Aorta (tissue), 5 donors: Measurements from ENCODE around the gene DOCK8. TPM values are rescaled to one million over a fixed set of nuclear protein-coding genes. Genes with fewer than 3 reads are reported as not detected.

Experiments used
- ATAC-seq: fragments of 200-7000 bp; cut with Tn5 transposase; one replicate; pipeline ENCODE4 v1.9.1; 2022; ENCODE audit warnings: moderate library complexity; ENCODE audit not compliant: low FRiP score
- DNase-seq, 2 donors: peaks; one replicate each; pipeline ENCODE4 v3.0.0-alpha.2; 2020
- H3K27ac ChIP-seq, 2 donors: one replicate each; pipeline ENCODE4 v1.5.1; 2013; ENCODE audit warnings: low read length in 2 of 2, mild to moderate bottlenecking in 2 of 2, moderate library complexity in 2 of 2, control low read depth in 1 of 2, inconsistent platforms in 1 of 2, low read depth in 1 of 2
- H3K27me3 ChIP-seq, 2 donors: one replicate each; pipeline ENCODE4 v1.6.1; 2013; ENCODE audit warnings: control low read depth in 1 of 2, low read length in 1 of 2, mild to moderate bottlenecking in 1 of 2, moderate library complexity in 1 of 2; ENCODE audit not compliant: insufficient read depth in 2 of 2, control insufficient read depth in 1 of 2
- H3K36me3 ChIP-seq, 2 donors: one replicate each; pipeline ENCODE4 v1.6.1; 2013; ENCODE audit warnings: control low read depth in 1 of 2, low read length in 1 of 2, mild to moderate bottlenecking in 1 of 2; ENCODE audit not compliant: insufficient read depth in 2 of 2, control insufficient read depth in 1 of 2
- H3K4me1 ChIP-seq, 2 donors: one replicate each; pipeline ENCODE4 v1.6.1; 2013; ENCODE audit warnings: low read length in 2 of 2, control low read depth in 1 of 2, mild to moderate bottlenecking in 1 of 2, moderate library complexity in 1 of 2; ENCODE audit not compliant: insufficient read depth in 2 of 2, control insufficient read depth in 1 of 2
- H3K4me3 ChIP-seq, 2 donors: one replicate each; pipeline ENCODE4 v1.5.1; 2013; ENCODE audit warnings: low read length in 2 of 2, control low read depth in 1 of 2, mild to moderate bottlenecking in 1 of 2
- H3K9me3 ChIP-seq: one replicate; pipeline ENCODE4 v1.6.1; 2013; ENCODE audit warnings: mild to moderate bottlenecking, low read length; ENCODE audit not compliant: control insufficient read depth
- WGBS, 2 donors: extraction: QIAGEN DNeasy Blood & Tissue Kit; methylation state at CpG; one replicate each; pipeline ENCODE4 v1.1.7; 2013; 5-methylcytosine and 5-hydroxymethylcytosine counted together
- intact Hi-C, 2 donors: fragments of 100-400 bp; cut with DNase I; formaldehyde crosslinking; loops; one replicate each; pipeline versions ENCODE4 v1.14.2 to v1.15.0; 2022
- polyA plus RNA-seq, 2 donors: library from polyadenylated mRNA; stranded (reverse); fragments of 200-250 nt; gene quantifications; one replicate each; pipeline ENCODE4 v1.2.3, GENCODE V29; 2013
- total RNA-seq, 2 donors: library from RNA; stranded (reverse); fragmentation: NEBNext Ultra II Directional; extraction: Animal tissue kit (Norgen Biotek cat#: 25700); gene quantifications; one replicate each; pipeline ENCODE4 v1.2.1, GENCODE V29; 2021
- donor health status: healthy with polysubstance abuse.
- donor health status: Bipolar disorder and iron deficiency.
- donor health status: DM: no; HTN: no; CAD: no.
- donor health status: DM: no; HTN: no; CAD: no.
- donor health status: DM: yes; HTN: yes; CAD: no.

The DOCK8 gene
- total and polyA plus RNA-seq, 4 donors: 2.0 to 42.8 (median 11.5) TPM

- H3K27me3 ChIP-seq: no peaks in the 10 kb centered on the region
- WGBS, 2 donors: 84 to 88% methylated on average over 5 of the region's 5 CpGs
- DNase-seq (no peak), ATAC-seq (no peak)
- intact Hi-C loops: no loop called here
- no peaks in the 10 kb centered on the region for H3K9me3 ChIP-seq
- no peak overlapping the region for H3K27ac ChIP-seq
- no peak overlapping the region for H3K4me3 ChIP-seq
- H3K36me3 ChIP-seq: no peaks in the 10 kb centered on the region
- H3K4me1 ChIP-seq: peaks cover 0 to 1% of the 10 kb centered on the region in 2 donors
Observed at GRCh38 chr9:351916-352315, 137.3 kb downstream of the DOCK8 start.

GRCh38 chr9:353077-353476 is 138.4 kb downstream of the DOCK8 start:
- ATAC-seq: no peak
- 3 to 8% methylated on average over 1 of the region's 1 CpG for WGBS, 2 donors

DNA sequence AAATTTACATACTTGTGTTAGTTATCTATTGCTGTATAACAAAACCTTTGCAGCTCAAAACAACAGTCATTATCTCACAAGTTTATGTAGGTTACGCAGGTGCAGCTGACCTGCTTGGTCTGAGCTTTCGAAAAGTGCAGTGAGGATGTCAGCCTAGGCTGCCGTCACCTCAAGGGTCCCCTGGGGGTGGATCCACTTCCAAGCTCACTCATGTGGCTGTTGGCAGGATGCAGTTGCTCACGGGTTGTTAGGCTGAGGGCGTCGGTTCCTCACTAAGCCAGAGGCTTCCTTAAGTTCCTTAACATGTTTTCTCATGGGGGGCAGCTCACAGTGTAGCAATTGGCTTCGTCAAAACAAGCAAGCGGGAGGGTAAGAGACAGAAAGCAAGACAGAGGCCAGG is 139.8 kb downstream of the DOCK8 start:
- H3K4me3 ChIP-seq: no peak overlapping the region
- H3K27me3 ChIP-seq: no peaks in the 10 kb centered on the region
- H3K27ac ChIP-seq: no peak overlapping the region
- intact Hi-C loops: no loop called here
- H3K9me3 ChIP-seq: no peaks in the 10 kb centered on the region
- ATAC-seq: no peak
- DNase-seq: no peak
- 58 to 63% methylated on average over 8 of the region's 8 CpGs for WGBS, 2 donors
- H3K36me3 ChIP-seq: no peaks in the 10 kb centered on the region
- H3K4me1 ChIP-seq: peaks cover 0 to 1% of the 10 kb centered on the region in 2 donors

More at GRCh38 chr9:353077-353476, 138.4 kb downstream of the DOCK8 start:
- H3K27me3 ChIP-seq: no peaks in the 10 kb centered on the region
- H3K4me1 ChIP-seq: peaks cover 0 to 1% of the 10 kb centered on the region in 2 donors
- no peak overlapping the region for H3K4me3 ChIP-seq
- H3K9me3 ChIP-seq: no peaks in the 10 kb centered on the region
- H3K27ac ChIP-seq: no peak overlapping the region
- intact Hi-C loops: no loop called here
- no peaks in the 10 kb centered on the region for H3K36me3 ChIP-seq
- DNase-seq: no peak

DNA sequence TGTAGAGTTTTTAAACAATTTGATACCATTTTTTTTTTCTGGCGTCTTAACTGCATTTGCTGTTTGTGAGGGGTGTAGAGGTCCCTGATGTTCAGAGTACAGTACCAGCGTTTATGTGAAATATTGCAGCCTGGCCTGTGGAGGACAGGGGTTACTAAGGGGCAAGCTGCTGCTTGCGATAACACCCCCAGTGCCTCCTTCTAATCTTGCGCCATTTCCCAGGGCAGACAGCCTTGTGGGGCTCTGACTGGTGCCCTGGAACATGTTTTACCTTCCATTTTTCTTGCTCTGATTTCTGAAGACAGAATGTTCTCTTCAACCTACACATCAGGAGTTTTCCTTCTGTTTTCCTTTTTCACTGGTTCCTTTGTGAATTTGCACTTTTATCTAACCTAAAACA is 142.9 kb downstream of the DOCK8 start:
- WGBS, 2 donors: 66 to 80% methylated on average over 4 of the region's 4 CpGs
- no peak for ATAC-seq
- Histone ChIP-seq H3K27me3 (no peaks in the 10 kb centered on the region), H3K4me1 (peaks cover 0 to 1% of the 10 kb centered on the region in 2 donors), H3K36me3 (no peaks in the 10 kb centered on the region), H3K4me3 (no peak overlapping the region), H3K27ac (no peak overlapping the region), H3K9me3 (no peaks in the 10 kb centered on the region)
- intact Hi-C loops: no loop called here
- DNase-seq: no peak

DNA sequence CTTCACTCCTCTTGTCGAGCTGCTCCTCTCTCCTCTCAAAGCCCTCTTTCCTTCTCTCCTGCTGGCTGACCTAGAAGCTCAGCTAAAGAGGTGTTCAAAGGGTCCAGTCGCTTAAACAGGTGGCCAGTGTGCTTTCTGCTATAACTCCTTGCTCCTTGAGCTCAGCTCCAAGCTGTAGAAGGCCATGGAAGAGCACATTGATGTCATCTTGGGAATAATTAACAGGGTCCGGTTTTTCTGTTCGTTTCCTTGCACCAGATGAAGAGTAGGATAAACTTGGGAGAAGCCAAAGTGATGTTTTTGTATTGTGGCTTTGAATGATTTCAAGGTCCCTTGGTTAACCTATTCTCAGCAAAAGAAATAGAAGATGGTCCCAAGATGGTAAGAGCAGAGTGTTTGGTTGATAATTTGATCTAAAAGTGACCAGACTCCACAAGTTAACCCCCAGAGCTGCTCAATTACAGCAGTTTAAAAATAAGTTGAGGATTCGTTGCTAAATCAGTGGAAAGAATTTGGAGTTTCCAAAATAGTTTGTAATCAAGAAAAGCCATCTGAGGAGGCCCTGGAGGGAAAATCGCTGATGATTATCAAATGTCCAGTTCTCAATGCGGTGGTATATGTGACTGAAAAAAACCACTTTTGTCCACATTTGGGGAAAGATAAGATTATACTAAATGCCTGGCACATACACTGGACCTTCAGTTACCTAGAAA is 148.1 kb downstream of the DOCK8 start:
- ATAC-seq (no peak), DNase-seq (no peak)
- Histone ChIP-seq H3K4me3 (no peak overlapping the region), H3K27ac (no peak overlapping the region), H3K36me3 (no peaks in the 10 kb centered on the region), H3K27me3 (no peaks in the 10 kb centered on the region), H3K4me1 (no peaks in the 10 kb centered on the region), H3K9me3 (no peaks in the 10 kb centered on the region)
- intact Hi-C loops: no loop called here
- 78 to 81% methylated on average over 7 of the region's 7 CpGs for WGBS, 2 donors

DNA sequence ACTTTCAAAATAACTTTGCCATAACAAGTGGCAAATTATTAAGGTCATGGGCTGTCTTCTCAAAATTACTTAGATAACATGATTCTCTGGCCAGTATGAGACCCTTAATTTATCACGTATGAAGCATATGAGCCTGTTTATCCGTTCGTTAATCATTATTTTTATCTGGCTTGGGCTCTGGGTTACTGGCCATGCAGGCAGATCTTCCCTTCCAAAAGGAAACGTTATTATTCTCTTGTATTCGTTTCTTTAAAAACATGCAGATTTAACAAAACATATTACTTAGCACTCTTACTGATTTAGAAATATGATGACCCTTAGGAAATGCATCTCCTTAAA is 148.6 kb downstream of the DOCK8 start:
- no peak for DNase-seq
- Histone ChIP-seq H3K9me3 (no peaks in the 10 kb centered on the region), H3K4me1 (no peaks in the 10 kb centered on the region), H3K27me3 (no peaks in the 10 kb centered on the region), H3K4me3 (no peak overlapping the region), H3K27ac (no peak overlapping the region), H3K36me3 (no peaks in the 10 kb centered on the region)
- ATAC-seq: no peak
- 67 to 74% methylated on average over 5 of the region's 5 CpGs for whole genome bisulfite sequencing, 2 donors
- intact Hi-C loops: no loop called here

- Histone ChIP-seq H3K27me3 (no peaks in the 10 kb centered on the region), H3K36me3 (no peaks in the 10 kb centered on the region), H3K27ac (no peak overlapping the region), H3K9me3 (no peaks in the 10 kb centered on the region), H3K4me1 (no peaks in the 10 kb centered on the region), H3K4me3 (no peak overlapping the region)
- no peak for ATAC-seq
- intact Hi-C loops: no loop called here
- WGBS, 2 donors: 56 to 59% methylated on average over 2 of the region's 2 CpGs
- no peak for DNase-seq
Observed at GRCh38 chr9:365436-365835, 150.8 kb downstream of the DOCK8 start.

- DNase-seq (no peak), ATAC-seq (no peak)
- no peak overlapping the region for H3K4me3 ChIP-seq
- H3K9me3 ChIP-seq: no peaks in the 10 kb centered on the region
- intact Hi-C loops: no loop called here
- no peaks in the 10 kb centered on the region for H3K4me1 ChIP-seq
- no peak overlapping the region for H3K27ac ChIP-seq
- WGBS, 2 donors: 89 to 93% methylated on average over 3 of the region's 3 CpGs
- H3K36me3 ChIP-seq: no peaks in the 10 kb centered on the region
- H3K27me3 ChIP-seq: no peaks in the 10 kb centered on the region
Observed at GRCh38 chr9:366620-367019, 152.0 kb downstream of the DOCK8 start.

GRCh38 chr9:370086-370485 is 155.4 kb downstream of the DOCK8 start:
- Histone ChIP-seq H3K27ac (no peak overlapping the region), H3K27me3 (no peaks in the 10 kb centered on the region), H3K4me1 (no peaks in the 10 kb centered on the region), H3K4me3 (no peak overlapping the region), H3K36me3 (no peaks in the 10 kb centered on the region), H3K9me3 (no peaks in the 10 kb centered on the region)
- ATAC-seq (no peak), DNase-seq (no peak)
- intact Hi-C loops: loop anchor here in 1 of 2 donors (10.0 kb wide), 1 partner anchor 175 kb away; no protein-coding TSS in a partner anchor
- 30 to 42% methylated on average over 3 of the region's 3 CpGs for WGBS, 2 donors
